ENCODE data around the gene AK5.
"Not testable (repeated sequence)": the region's sequence is repeated elsewhere in the genome, so short reads cannot be mapped to it uniquely, and the experiment has no call there.

Gene AK5

GRCh38 chr1:77400781-77401180 lies 119.0 kb downstream of the AK5 start:
- no peak for DNase-seq (ENCODE audit: low spot score)

- DNase-seq (ENCODE audit: low spot score): no peak
Observed at GRCh38 chr1:77401384-77401783, 119.6 kb downstream of the AK5 start.

- no peak for DNase-seq (ENCODE audit: low spot score)
Observed at GRCh38 chr1:77405186-77405585, 123.4 kb downstream of the AK5 start.

GRCh38 chr1:77406661-77407060 lies 124.8 kb downstream of the AK5 start:
- no peak for DNase-seq (ENCODE audit: low spot score)

GRCh38 chr1:77407738-77408375 lies 126.0 kb downstream of the AK5 start:
- no peak for DNase-seq (ENCODE audit: low spot score)

- not testable (repeated sequence) for DNase-seq (ENCODE audit: low spot score)
Observed at GRCh38 chr1:77408933-77409332, 127.1 kb downstream of the AK5 start.

GRCh38 chr1:77412069-77412819 lies 130.4 kb downstream of the AK5 start:
- DNase-seq (ENCODE audit: low spot score): no peak

- no peak for DNase-seq (ENCODE audit: low spot score)
Observed at GRCh38 chr1:77412820-77413530, 131.2 kb downstream of the AK5 start.

- DNase-seq (ENCODE audit: low spot score): no peak
Observed at GRCh38 chr1:77413541-77414335, 131.9 kb downstream of the AK5 start.

- DNase-seq (ENCODE audit: low spot score): no peak
Observed at GRCh38 chr1:77415579-77415978, 133.8 kb downstream of the AK5 start.

- no peak for DNase-seq (ENCODE audit: low spot score)
Observed at GRCh38 chr1:77416692-77417450, 135.1 kb downstream of the AK5 start.

GRCh38 chr1:77418055-77418454 lies 136.2 kb downstream of the AK5 start:
- not testable (repeated sequence) for DNase-seq (ENCODE audit: low spot score)

- peak; percentile 28 for DNase-seq (ENCODE audit: low spot score)
Observed at GRCh38 chr1:77421504-77422233, 139.8 kb downstream of the AK5 start.

- no peak for DNase-seq (ENCODE audit: low spot score)
Observed at GRCh38 chr1:77424236-77424635, 142.4 kb downstream of the AK5 start.

GRCh38 chr1:77428068-77428467 lies 146.2 kb downstream of the AK5 start:
- DNase-seq (ENCODE audit: low spot score): no peak

GRCh38 chr1:77430966-77431690 lies 149.3 kb downstream of the AK5 start:
- DNase-seq (ENCODE audit: low spot score): no peak

GRCh38 chr1:77433934-77434333 lies 152.1 kb downstream of the AK5 start:
- no peak for DNase-seq (ENCODE audit: low spot score)

- DNase-seq (ENCODE audit: low spot score): no peak
Observed at GRCh38 chr1:77434967-77435366, 153.1 kb downstream of the AK5 start.

GRCh38 chr1:77438236-77438913 lies 156.6 kb downstream of the AK5 start:
- DNase-seq (ENCODE audit: low spot score): no peak

Measured in Ammon's horn (tissue), 1 donor.